GM21381 (cell line): ENCODE data around the gene IGF2BP2.
"Not testable (repeated sequence)": the region's sequence is repeated elsewhere in the genome, so short reads cannot be mapped to it uniquely, and the experiment has no call there.

ENCODE experiments used
- ATAC-seq: cut with Tn5 transposase; IDR thresholded peaks from one replicate; pipeline ENCODE4 v1.9.1; 2021; ENCODE audit warnings: mild to moderate bottlenecking, moderate library complexity; ENCODE audit not compliant: unreplicated experiment

The IGF2BP2 gene

DNA sequence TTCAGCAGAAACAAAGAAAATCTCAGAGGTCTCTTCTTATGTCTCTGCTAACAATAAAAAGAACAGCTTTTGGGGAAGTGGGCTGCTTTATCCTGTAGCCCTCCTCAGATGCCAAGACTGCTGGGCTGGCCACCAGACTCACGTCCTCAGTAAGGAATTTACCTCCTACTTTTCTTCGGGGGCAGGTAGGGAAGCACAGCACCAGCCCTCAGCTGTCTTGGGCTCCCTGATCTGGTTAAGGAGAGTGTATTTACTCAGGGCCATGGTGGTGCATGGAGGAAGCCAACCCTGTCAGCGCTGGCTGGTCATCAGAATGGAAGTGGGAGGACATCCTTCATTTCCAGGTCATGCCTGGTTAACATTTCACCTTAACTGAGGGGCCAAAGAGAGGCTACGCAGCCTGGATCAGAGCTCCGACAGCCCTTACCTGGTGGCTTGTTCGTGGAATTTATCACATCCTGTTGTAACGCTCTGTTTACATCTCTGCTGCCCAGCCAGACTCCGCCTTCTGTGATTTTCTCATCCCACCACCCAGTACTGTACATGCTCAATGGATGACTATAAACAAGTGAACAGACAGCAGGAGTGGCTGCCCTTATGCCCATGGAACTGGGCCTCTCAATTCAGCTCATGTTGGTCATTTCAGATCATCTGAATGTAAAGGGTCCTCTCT is 108.3 kb downstream of the IGF2BP2 start:
- ATAC-seq: no peak

DNA sequence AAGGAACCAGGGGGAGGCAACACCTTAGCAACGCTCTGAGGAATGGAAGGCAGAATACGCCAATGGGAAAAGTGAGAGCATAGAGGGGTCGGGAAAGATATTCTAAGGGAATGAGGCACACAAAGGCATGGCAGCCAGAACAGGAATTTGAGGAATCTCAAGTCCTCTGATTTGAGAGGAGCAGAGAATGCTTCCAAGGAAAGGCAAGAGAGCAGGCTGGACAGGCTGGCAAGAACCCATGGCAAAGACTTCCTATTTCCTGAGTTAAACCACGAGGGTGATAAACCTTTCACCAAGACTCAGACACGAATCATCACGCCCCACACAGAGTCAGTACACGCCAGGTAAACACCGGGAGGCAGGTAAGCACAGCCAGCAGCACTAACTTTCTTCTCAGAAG is 109.8 kb downstream of the IGF2BP2 start:
- no peak for ATAC-seq

DNA sequence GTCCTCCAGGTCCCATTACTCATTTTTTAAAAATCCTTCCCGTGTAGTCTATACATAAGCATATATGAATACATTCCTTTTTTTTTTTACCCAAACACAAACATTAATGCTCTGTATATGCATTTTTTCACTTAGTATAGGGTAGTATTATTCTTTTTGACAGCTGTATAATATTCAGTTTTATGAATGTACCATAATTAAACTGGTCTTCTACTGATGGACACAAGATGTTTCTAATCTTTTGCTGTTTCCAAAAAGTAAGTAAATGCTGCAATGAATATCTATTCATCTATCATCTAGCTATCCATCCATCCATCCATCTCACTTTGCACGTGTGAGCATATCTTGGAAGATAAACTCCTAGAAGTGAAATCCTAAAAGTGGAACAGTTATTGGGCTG is 110.8 kb downstream of the IGF2BP2 start:
- ATAC-seq: no peak

DNA sequence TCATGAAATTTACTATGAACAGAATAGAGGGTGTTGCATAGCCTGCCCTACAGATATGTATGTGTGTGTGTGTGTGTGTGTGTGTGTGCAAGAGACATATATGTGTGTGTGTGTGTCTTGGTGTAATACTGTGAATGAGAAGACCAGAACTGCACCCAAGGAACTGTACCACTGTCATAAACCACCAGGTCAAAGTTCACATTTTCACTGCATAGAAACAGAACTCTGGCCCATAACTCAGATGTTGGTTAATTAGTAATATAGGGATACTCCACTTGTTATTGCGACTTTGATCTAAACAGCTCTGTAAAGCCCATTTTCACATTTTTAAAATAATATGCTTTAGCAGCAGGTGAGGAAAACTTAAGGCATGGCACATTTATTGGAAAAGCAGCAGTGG is 111.8 kb downstream of the IGF2BP2 start:
- ATAC-seq: no peak

DNA sequence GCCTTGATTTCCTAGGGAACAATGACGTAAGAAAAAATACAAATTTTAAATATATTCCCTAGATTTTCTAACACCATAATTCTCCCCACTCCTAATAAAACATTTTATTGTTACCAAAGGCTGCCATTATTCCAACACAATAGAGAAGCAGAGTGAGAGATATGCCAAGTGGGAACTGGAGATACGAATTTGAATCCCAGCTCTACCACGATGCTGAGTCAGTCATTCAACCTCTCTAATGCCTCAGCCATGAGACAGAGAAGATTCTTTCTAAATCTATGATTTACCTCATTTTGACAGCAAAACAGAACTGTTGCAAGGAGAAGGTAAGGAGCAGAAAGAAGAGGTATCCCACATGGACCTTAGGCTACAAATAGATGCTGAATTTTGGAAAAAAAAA is 112.5 kb downstream of the IGF2BP2 start:
- no peak for ATAC-seq

DNA sequence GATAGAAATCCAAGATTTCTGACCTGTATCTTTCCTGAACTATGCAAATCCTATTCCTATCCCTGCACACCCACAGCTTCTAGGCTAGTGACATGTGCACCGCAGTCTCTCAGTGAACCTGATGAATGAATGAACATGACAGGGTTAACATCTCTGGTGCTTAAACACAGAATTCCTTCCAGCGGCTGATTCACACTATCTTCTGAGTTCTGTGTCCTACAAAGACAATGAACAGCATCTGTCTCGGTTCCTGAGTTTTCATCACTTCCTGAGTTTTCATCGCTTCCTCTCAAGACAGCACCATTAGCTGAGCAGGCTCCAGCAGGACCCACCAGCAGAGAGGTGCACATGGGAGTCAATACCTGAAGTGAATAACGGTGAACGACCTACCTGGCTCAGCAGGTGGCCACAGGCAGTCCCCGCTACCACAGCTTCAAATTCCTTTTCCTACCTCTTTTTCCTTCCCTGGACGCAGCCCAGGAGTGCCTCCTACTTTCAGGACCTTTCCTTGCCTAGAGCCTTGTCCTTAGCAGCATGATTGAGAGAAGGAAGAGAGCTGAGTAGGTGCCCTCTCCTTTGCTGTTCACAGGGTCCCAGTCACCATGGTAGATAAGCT is 113.5 kb downstream of the IGF2BP2 start:
- ATAC-seq: no peak

DNA sequence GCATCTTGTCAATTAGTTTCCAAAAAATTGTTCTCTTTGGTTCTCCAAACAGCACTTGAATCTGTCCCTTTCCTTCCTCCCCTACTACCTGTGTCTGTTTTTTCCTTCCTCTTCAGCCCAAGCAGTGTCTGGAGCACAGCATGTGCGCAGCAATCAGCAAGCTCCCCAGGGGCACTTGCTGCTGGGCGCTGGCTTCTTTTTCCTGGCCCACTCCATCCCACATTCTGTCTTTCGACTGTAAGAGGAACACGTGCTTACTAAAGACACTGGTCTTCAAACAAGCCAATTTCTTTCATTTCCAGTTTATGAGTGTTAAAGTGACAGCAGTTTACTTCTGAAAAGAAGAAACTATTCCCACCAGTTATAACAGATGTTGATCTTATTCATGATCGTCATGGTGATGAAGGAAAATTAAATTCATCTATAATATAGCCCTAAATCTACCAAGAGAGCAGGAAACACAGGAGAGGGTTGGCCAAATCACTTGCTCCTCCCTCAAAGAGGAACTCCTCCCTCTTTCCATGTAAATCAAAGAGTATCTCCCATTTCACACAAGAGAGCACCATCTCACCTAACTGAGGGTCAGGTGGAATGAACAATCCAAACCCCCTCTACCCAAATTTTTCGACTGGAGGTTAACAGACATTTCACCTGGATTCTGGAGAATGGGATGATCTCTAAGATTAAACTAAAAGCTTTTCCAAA is 115.4 kb downstream of the IGF2BP2 start:
- no peak for ATAC-seq

DNA sequence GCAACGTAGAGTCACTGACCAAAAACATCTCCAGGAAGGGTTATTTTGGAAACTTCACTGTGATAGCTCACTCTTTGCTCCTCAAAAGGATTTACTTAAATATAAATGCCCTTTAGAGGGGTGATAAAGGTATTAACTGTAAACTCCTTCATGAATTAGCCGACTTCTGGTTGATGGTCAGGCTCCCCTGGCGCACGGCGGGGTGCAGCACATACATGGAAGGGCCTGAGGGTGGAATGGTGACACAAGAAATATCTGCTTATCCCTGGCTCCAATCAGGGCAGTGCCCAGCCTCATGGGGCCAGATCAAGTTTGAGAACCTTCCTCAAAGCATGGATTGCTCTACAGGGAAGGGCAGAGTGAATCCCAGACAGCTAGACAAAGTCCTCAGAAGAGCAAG is 116.5 kb downstream of the IGF2BP2 start:
- no peak for ATAC-seq

DNA sequence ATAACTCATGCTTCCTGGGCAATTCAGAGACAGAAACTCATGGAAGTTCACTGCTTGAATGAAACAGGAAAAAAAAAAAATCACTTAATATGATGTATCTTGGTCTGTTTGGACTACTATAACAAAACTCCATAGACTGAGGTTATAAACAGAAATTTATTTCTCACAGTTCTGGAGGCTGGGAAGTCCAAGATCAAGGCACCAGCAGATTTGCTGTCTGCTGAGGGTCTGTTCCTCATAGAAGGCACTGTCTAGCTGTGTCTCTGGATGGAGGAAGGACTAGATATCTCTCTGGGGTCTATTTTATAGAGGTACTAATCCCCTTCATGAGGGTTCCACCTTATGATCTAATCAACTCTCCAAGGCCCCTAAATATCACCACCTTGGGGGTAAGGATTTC is 119.3 kb downstream of the IGF2BP2 start:
- ATAC-seq: no peak

DNA sequence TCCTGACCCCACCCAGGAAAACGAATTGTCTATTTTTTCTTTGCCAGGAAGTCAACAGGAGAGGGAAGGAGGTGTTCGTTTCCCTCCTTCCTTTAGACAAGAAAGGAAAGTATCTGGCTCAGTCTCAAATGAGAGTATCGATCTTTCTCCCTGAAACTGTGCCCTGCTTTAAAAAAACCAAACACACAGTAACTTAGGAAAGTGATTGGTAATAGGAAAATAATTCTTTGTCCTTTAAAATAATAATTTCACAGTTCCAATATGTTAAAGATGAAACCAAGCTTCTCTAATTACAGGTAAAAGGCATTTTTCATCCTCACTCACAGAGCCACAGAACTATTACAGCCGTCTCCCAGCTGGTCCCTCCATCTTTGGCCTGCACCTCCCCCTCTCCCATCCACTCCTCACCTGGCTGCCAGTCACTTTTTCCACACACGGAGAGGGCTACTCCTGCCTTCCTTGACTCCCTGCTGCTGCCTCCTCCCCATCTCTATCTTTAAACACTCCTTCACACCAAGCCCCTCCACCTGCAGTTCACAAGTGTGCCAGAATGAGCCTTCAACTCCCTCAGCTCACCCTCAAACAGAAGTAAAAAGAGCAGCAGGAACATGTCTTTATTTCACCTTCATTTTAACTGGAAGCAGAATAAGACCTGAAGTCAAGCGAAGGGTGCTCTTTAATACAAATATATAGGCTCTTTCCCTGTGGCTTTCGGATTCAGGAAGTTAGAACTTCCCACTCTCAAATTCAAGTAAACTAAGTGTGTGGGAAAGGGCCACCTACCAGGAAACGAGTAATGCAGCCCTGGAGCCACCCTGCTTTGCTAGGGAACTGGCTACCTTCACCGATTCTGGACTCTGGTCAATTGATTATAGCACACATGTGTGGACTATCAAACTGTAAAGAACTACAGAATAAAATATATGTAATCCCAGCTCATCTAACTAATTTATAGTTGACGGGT is 122.3 kb downstream of the IGF2BP2 start:
- no peak for ATAC-seq

DNA sequence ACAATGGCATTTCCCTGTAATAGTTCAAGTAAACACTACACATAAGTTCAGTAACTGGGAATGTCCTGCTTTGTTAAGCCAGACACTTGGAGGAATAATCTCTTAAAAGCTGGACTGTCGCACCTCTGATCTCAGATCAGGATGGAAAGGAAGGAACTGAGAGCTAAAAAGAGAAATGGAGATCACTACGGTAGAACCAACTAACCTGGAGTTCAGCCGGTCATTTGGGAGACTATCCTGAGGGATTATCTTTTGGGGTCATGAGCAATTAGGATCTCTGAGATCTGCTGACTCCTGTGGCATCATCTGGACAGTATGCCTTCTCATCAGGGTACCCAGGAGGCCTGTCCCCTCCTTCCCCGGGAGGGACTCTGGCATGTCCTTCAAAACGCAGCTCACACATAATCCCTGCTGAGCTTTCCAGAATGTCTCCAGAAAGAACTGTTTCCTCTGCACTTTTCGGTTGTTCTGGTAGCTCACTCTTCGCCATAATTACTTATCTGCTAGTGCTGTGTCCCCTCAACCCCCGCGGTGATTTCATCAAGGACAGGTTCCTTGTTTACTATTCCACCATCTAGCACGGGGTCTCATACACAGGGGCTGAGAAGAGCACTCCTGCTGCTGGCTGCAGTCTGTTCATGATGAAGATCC is 123.1 kb downstream of the IGF2BP2 start:
- no peak for ATAC-seq

DNA sequence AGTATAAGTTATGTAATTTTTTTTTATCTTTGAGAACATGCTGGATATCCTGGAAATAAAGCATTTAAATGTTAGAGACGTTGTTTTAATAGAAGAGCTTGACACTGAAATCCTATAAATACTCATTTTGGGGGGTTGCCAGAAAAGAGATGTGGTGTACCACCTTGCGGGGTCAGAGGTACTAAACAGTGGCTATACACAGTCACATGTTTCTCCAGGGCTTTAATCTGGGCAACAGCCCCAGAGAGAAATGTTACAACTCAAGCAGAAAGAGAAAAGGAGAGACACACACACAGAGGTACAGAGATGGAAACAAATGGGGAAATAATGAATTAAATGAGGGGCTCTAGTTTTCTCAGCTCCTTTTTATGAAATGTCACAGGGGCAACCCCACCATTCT is 124.9 kb downstream of the IGF2BP2 start:
- ATAC-seq: no peak

DNA sequence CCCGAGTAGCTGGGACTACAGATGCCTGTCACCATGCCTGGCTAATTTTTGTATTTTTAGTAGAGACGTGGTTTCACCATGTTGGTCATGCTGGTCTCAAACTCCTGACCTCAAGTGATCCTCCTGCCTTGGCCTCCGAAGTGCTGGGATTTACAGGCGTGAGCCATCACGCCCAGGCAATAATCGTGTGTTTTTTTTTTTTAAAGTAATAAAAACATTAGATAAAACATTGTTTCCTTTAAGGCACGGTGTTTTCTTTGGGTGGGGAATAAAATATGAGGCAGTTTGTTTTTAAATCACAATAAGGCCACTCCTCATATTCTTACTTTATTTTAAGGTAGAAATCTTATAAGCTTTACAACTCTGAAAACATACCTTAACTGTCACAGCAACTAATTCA is 127.6 kb downstream of the IGF2BP2 start:
- ATAC-seq: not testable (repeated sequence)

DNA sequence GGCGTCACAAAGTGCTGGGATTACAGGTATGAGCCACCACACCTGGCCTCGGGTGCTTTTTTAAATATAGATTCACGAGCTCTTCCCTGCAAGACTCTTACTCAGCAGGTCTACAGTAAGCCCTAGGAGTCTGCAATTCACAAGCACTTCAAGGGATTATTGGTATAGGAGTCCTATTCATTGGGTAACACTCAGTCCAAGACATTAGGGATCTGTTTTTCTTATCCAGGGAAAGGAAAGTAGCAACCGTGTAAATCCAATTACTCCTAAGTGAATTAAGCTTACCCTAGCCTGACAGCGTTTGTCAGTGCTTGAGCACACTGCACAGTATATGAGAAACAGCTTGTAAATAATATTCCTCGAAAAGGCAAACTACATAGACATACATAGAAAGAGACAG is 128.8 kb downstream of the IGF2BP2 start:
- no peak for ATAC-seq

DNA sequence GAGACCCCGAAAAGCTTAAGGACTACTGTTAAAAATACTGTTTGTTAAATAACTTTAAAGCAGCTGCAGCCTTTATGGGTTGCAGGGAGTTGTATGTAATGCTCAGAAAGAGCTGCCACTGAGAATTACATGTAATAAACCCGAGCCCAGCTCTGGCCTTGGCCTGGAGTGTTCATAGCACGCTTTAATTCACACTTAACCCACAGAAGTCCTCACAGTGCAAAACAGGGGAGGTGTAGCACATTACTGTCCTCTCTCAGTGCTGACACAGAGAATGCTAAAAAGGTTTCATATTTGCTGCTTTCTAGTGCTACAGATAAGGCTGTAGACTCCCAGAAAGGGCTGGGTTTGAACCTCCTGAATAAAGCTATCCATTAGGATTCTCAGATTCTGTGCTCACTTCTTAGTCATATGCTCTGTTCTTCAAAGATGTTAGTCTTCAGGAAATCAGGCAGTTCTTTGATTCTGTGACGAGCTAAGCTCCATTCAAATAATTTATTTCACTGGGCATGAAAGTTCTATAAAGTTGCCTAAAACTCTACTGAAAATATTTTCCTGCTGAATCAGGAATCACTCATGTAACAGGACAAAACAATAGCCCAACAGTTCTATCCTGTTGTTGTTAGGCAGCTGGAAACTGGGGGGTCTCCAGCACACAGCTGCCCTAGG is 130.7 kb downstream of the IGF2BP2 start:
- ATAC-seq: no peak

DNA sequence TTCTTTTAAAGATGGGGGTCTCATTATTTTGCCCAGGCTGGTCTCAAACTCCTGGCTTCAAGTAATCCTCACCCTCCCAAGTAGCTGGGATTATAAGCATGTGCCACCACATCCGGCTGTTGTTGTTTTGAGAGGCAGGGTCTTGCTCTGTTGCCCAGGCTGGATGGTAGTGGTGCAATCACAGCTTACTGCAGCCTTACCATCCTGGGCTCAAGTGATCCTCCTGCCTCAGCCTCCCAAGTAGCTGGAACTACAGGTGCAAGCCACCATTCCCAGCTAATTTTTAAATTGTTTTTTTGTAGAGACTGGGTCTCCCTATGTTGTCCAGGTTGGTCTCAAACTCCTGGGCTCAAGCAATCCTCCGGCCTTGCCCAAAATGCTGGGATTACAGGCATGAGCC is 133.2 kb downstream of the IGF2BP2 start:
- no peak for ATAC-seq

DNA sequence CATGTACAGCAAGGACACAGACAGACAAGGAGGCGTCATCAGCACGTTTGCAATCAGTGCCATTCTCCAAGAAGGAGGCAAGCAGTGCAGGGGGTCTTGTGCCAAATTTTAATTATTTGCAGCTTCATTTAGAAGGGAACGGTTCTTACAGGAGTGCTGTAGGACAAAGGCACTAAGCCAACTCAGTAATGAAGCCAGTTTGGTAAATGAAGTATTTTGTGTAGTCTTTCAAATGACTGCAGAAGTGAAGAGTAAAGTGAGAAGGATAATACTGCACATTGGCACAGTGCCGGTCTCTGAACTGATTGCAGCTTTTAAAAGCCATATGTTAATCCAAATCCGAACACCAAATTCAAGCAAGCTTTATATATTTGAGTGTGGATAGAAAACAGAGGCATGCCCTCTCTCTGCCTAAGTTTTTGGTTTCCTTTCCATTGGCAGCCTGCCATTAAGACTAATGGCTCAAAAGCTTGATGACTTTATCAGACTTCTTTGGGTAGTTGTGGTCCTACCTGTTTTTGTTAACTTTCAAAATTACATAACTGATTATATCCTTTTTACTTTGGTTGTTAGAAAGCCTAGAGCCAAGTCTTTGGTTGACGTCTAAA is 137.5 kb downstream of the IGF2BP2 start:
- ATAC-seq: no peak

DNA sequence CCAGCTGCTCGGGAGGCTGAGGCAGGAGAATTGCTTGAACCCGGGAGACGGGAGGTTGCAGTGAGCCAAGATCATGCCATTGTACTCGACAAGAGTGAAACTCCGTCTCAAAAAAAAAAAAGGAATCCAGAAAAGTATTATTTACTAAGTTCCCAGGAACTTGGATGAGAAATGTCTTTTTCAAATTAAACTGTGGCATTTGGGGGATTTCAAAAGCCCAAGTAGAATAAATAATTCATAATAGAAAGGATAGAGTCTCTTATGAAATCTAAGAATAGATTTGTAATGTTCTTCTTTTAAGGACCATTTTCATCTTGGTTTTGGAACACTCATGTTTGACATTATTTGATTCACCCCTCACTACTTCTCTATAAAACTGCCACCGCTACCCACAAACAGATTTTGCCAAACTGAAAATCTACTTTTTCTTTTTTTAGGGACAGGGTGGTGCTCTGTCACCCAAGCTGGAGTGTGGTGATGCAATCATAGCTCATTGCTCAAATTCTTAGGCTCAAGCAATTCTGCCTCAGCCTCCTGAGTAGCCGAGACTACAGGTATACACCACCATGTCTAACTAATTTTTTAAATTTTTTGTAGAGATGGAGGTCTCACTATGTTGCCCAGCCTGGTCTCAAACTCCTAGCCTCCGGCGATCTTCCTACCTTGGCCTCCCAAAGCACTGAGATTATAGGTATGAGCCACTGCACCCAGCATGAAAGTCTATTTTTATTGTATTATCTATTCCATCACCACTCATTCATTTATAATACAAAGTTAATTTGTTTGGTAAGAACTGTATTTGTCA is 139.4 kb downstream of the IGF2BP2 start:
- no peak for ATAC-seq

DNA sequence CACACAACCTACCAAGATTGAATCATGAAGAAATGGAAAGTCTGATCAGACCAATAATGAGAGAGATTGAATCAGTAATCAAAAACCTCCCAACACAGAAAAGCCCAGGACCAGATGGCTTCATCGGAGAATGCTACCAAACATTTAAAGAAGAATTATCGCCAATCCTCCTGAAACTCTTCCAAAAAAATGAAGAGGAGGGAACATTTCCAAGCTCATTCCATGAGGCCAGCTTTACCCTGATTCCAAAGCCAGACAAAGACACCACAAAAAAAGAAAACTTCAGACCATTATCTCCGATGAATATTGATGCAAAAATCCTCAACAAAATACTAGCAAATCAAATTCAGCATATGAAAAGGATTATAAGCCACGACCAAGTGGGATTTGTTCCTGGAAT is 144.6 kb downstream of the IGF2BP2 start:
- ATAC-seq: no peak
